Uterus (tissue), 4 donors: ENCODE measurements around the gene PRAMEF4. TPM values are rescaled to one million over a fixed set of nuclear protein-coding genes. Genes with fewer than 3 reads are reported as not detected.
"Not testable (repeated sequence)": the region's sequence is repeated elsewhere in the genome, so short reads cannot be mapped to it uniquely, and the experiment has no call there.

Source experiments
- DNase-seq, 2 donors: peaks; one replicate each; pipeline ENCODE4 v3.0.0-alpha.2; 2019 to 2020
- H3K27ac ChIP-seq, 2 donors: fragments of 200-600 bp; sonication (generic); 1 replicate in 1 of 2; 2 replicates in 1 of 2; pipeline ENCODE4 v1.5.1; 2016 to 2018
- H3K27me3 ChIP-seq, 2 donors: fragments of 200-600 bp; sonication (generic); one replicate each; pipeline ENCODE4 v1.5.1; 2018 to 2019; ENCODE audit warnings: control low read depth in 1 of 2
- H3K36me3 ChIP-seq, 2 donors: fragments of 200-600 bp; sonication (generic); one replicate each; pipeline ENCODE4 v1.5.1; 2019; ENCODE audit warnings: control low read depth in 1 of 2
- H3K4me1 ChIP-seq, 2 donors: fragments of 200-600 bp; sonication (generic); one replicate each; pipeline ENCODE4 v1.5.1; 2018 to 2019; ENCODE audit warnings: control low read depth in 1 of 2
- H3K4me3 ChIP-seq, 2 donors: fragments of 200-600 bp; sonication (generic); 1 replicate in 1 of 2; 2 replicates in 1 of 2; pipeline ENCODE4 v1.5.1; 2018 to 2019; ENCODE audit warnings: mild to moderate bottlenecking in 1 of 2
- H3K9me3 ChIP-seq, 2 donors: fragments of 200-600 bp; sonication (generic); one replicate each; pipeline ENCODE4 v1.5.1; 2019; ENCODE audit warnings: control low read depth in 1 of 2
- intact Hi-C: fragments of 100-400 bp; cut with DNase I; formaldehyde crosslinking; loops from one replicate; pipeline ENCODE4 v1.15.1; 2023; ENCODE audit warnings: low total_unique reads
- total RNA-seq, 4 donors: library from RNA; depleted of rRNA in 3 of 4; stranded (reverse); fragments of >200 nt in 3 of 4; gene quantifications; one replicate each; pipeline versions ENCODE4 v1.1.0 to v1.2.4, GENCODE V29; 2014 to 2023
- donor health status: DM: yes; HTN: yes; CAD: no.

The PRAMEF4 gene
- not detected for total RNA-seq

DNA sequence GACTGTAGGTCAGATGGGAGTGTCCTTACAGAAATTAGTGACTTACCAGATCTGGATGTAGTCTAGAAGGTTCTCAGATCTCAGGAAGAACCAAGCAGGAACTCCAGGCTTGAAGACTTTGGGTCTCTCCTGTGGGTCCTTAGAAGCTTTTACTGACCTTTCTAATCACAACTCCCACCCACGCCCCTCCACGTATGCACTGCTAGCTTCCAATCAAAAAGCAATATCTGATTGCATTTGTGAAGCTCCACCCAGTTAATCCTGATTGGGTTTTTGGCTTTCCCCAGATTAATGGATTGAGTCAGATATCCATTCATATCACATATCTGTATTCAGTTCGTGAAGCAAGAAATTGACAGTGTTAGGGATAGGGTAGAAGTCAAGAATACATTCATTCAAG, at the start of gene PRAMEF4:
Gene PRAMEF4, minus strand, starts transcription at position 101 of the 400 bp plus-strand sequence. CDS start 2,807 bp downstream, outside the sequence.
- H3K27me3 ChIP-seq, H3K9me3 ChIP-seq, H3K4me1 ChIP-seq, DNase-seq, H3K36me3 ChIP-seq, H3K4me3 ChIP-seq, H3K27ac ChIP-seq, intact Hi-C loops: not testable (repeated sequence)

GRCh38 chr1:12924368-12924767, 38.4 kb upstream of the PRAMEF4 start:
- H3K9me3 ChIP-seq, H3K36me3 ChIP-seq, H3K4me3 ChIP-seq, H3K27me3 ChIP-seq, H3K4me1 ChIP-seq, DNase-seq, H3K27ac ChIP-seq, intact Hi-C loops: not testable (repeated sequence)

- intact Hi-C loops, H3K27me3 ChIP-seq, H3K4me3 ChIP-seq, H3K4me1 ChIP-seq, DNase-seq, H3K27ac ChIP-seq, H3K9me3 ChIP-seq, H3K36me3 ChIP-seq: not testable (repeated sequence)
These were observed 35.7 kb upstream of the PRAMEF4 start for GRCh38 chr1:12921749-12922148.

DNA sequence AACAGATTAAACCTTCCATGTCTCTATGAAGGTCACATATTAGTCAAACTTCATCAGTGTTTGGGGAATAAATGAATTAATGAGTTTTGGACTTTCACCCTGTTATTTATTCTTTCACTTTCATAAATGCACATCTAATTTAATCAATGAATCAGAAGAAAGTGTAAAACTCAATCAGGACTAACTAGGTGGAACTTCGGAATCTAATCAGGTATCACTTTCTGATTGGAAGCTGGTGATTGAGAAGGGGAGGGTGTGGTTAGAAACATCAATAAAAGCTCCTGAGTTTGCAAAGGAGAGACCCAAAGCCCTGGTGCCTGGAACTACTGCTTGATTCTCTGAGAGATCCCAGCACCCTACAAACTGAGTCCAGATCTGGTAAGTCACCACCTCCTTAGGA, 30.3 kb upstream of the PRAMEF4 start, which contains the start of gene PRAMEF7:
Gene PRAMEF7, plus strand, starts transcription at position 301 of the 400 bp plus-strand sequence. CDS start 1,083 bp downstream, outside the sequence.
- intact Hi-C loops, H3K4me3 ChIP-seq, H3K27me3 ChIP-seq, H3K27ac ChIP-seq, H3K9me3 ChIP-seq, DNase-seq, H3K36me3 ChIP-seq, H3K4me1 ChIP-seq: not testable (repeated sequence)

- H3K36me3 ChIP-seq, H3K27ac ChIP-seq, intact Hi-C loops, DNase-seq, H3K27me3 ChIP-seq, H3K4me3 ChIP-seq, H3K9me3 ChIP-seq, H3K4me1 ChIP-seq: not testable (repeated sequence)
These were observed 18.0 kb upstream of the PRAMEF4 start for GRCh38 chr1:12903793-12904572.

GRCh38 chr1:12899186-12899585, 13.2 kb upstream of the PRAMEF4 start:
- H3K36me3 ChIP-seq, intact Hi-C loops, DNase-seq, H3K9me3 ChIP-seq, H3K27me3 ChIP-seq, H3K27ac ChIP-seq, H3K4me3 ChIP-seq, H3K4me1 ChIP-seq: not testable (repeated sequence)

DNA sequence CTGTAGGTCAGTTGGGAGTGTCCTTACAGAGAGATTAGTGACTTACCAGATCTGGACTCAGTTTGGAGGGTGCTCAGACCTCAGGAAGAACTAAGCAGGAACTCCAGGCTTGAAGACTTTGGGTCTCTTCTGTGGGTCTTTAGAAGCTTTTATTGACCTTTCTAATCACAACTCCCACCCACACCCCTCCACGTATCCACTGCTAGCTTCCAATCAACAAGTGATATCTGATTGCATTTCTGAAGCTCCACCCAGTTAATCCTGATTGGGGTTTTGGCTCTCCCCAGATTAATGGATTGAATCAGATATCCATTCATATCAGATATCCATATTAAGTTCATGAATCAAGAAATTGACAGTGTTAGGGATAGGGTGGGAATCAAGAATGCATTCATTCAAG, 12.2 kb upstream of the PRAMEF4 start, which contains the start of gene PRAMEF10:
Gene PRAMEF10, minus strand, starts transcription at position 101 of the 400 bp plus-strand sequence. CDS start 2,423 bp downstream, outside the sequence.
- DNase-seq, H3K27ac ChIP-seq, H3K4me1 ChIP-seq, H3K36me3 ChIP-seq, H3K4me3 ChIP-seq, intact Hi-C loops, H3K27me3 ChIP-seq, H3K9me3 ChIP-seq: not testable (repeated sequence)

- H3K27ac ChIP-seq, intact Hi-C loops, DNase-seq, H3K9me3 ChIP-seq, H3K36me3 ChIP-seq, H3K27me3 ChIP-seq, H3K4me1 ChIP-seq, H3K4me3 ChIP-seq: not testable (repeated sequence)
These were observed 7.5 kb downstream of the PRAMEF4 start for GRCh38 chr1:12878453-12878852.

GRCh38 chr1:12863131-12863880, 22.7 kb downstream of the PRAMEF4 start:
- intact Hi-C loops, H3K36me3 ChIP-seq, H3K27ac ChIP-seq, H3K9me3 ChIP-seq, H3K27me3 ChIP-seq, H3K4me3 ChIP-seq, H3K4me1 ChIP-seq, DNase-seq: not testable (repeated sequence)

- H3K4me3 ChIP-seq, H3K4me1 ChIP-seq, H3K27ac ChIP-seq, intact Hi-C loops, H3K36me3 ChIP-seq, DNase-seq, H3K27me3 ChIP-seq, H3K9me3 ChIP-seq: not testable (repeated sequence)
These were observed 29.2 kb downstream of the PRAMEF4 start, which contains the start of gene PRAMEF2 for GRCh38 chr1:12856786-12857185. PRAMEF2 (plus strand) TSS chr1:12857086; CDS start chr1:12859010, 1,924 bp downstream.
